ENCODE results near the gene RAB36.

RAB36 gene

DNA sequence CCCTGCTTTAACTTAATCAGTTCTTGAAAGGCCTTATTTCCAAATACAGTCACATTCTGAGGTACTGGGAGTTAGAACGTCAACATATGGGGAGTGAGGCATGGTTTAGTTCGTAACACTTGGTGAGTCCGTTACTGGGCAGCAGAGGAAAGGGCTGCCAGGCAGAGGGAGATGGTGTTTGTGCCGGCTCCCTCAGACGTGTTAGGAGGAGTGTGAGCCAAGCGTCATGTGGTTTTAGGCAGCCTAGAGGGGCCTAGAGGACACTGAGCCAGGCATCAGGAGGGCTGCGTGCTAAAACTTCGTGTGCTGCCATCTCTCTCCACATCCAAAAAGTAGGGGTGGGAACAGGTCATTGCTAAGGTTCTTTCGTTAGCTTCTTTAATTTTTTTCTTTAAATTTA lies 45.2 kb downstream of the RAB36 start:
- no peak for DNase-seq (ENCODE audit: extremely low read depth, low read depth)
- TF ChIP-seq CTCF (IDR thresholded peaks at IDR 0.05; ENCODE audit: low read depth, low read length) = no peak

DNA sequence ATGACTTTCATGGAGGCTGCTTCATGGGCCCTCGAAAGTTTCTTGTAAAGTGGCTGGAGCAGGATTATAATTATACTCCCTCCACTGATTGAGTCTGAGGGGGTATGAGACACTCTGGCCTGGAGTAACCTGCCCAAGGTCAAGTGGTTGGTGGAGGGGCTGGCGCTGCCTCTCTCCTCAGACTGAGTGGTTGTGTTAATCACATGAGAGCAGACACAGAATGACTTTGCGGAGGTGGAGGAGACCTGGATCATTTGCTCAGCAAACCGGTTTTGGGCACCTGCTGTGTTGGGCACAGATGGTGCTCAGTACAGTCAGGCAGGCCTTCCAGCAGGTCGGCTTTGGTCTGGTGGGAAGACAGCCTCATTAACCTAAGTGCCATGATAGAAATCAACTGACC lies 46.9 kb downstream of the RAB36 start:
- DNase-seq (ENCODE audit: extremely low read depth, low read depth) = no peak
- no peak for TF ChIP-seq CTCF (IDR thresholded peaks at IDR 0.05; ENCODE audit: low read depth, low read length)

DNA sequence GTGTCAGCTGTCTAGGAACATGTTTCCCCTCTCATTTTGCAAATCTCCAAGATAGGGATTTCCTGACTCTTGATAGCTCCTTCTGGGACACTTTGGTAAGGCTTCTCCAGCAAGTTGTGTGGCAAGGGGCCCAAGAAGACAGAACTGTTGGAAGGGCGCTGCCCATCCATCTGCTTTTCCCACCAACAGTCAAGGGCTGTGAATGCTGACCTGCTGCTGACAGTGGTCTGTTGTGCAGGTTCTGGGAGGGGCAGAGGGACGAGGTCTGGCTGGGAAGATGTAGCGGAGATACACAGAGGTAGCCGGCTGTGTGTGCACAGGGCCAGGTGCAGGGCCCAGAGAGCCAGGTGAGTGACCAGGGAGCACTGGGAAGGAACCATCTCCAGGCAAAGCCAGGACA lies 47.3 kb downstream of the RAB36 start:
- no peak for DNase-seq (ENCODE audit: extremely low read depth, low read depth)
- no peak for TF ChIP-seq CTCF (IDR thresholded peaks at IDR 0.05; ENCODE audit: low read depth, low read length)

DNA sequence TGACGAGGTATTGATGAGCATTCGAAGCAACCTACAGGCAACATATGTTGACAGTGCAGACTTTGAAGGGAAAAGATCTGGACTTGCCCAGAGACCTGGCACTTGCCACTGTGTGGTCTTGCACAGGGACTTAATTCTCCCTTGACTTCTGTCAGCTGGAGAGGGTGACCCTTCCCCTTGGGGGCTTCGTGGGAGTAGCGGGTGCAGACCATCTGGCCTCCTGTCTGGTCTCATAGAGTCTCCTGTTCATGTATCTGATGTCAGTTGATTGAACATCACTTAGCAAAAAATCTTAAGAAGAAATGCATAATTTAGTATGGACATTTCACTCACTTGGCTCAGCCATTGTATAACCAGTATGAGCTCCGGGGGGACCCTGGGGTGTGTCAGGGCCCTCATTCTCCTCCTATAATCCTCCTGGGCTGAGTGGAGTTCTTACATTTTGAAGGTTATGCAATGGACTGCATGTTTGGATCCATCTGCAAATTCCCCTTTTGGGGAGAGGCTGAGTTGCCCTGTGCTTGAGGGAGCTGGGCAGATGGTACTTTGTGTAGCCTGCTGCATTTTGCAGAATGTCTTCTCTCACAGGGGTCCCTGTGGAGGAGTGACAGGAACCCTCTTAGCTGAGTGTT lies 48.0 kb downstream of the RAB36 start:
- no peak for DNase-seq (ENCODE audit: extremely low read depth, low read depth)
- TF ChIP-seq CTCF (IDR thresholded peaks at IDR 0.05; ENCODE audit: low read depth, low read length) = no peak

GRCh38 chr22:23193882-23194281 lies 48.6 kb downstream of the RAB36 start:
- no peak for DNase-seq (ENCODE audit: extremely low read depth, low read depth)
- no peak for TF ChIP-seq CTCF (IDR thresholded peaks at IDR 0.05; ENCODE audit: low read depth, low read length)

DNA sequence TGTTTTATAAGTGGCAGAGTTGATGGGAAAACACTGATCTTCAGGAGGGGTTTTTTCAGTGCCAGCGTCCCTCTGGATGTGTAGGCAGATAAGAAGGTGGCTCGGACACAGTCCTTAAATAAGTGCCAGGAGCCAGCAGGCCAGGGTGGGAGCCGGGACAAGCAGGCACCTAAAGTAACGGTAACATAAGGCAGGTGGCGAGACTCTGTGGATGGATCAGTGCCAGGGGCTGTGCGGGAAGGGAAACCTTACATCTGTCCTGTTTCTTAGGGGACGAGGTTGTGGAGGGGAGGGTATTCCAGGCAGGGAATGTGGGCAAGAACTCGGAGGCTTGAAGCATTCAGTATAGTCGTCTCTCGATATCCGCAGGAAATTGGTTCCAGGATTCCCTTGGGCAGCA lies 50.9 kb downstream of the RAB36 start:
- TF ChIP-seq CTCF (IDR thresholded peaks at IDR 0.05; ENCODE audit: low read depth, low read length) = no peak
- DNase-seq (ENCODE audit: extremely low read depth, low read depth) = no peak

GRCh38 chr22:23197836-23198235 lies 52.6 kb downstream of the RAB36 start:
- TF ChIP-seq CTCF (IDR thresholded peaks at IDR 0.05; ENCODE audit: low read depth, low read length) = no peak
- no peak for DNase-seq (ENCODE audit: extremely low read depth, low read depth)
